ENCODE data around the gene SCAI.
A peak's percentile ranks its signal among the peaks of the same experiment; 100 is the strongest.
"Not testable (repeated sequence)": the region's sequence is repeated elsewhere in the genome, so short reads cannot be mapped to it uniquely, and the experiment has no call there.

The SCAI gene

DNA sequence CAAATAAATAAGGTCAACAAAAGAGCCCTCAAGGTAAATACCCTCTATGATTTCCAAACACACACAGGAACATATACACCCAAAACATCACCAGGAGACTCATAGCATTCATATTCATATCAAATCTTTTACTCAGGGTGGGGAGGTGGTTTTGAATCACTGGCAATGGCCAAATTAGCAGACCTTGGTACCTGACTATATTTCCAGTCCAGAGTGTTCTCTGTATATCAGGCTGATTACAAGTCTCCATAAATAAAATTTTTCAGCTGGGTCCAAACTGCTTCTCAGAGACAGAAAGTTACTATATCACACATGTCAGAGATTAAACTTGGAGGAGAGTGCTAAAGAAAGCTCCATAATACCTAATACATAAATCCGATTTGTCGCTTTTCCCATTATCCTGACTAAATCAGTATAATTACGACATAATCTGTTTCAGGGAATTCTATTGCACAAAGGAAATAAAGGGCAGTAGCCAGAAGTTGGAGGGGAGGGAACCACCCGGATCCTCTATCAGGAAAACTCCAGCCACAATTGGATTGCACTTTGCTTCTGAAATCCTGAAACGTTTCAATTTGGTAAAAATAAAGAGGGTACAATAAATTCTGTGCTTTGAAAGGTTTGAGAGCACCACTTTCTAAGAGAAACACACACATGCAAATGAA lies 195.5 kb downstream of the SCAI start:
- no peak for DNase-seq (ENCODE audit: low spot score)

- no peak for DNase-seq (ENCODE audit: low spot score)
These were observed 197.2 kb downstream of the SCAI start for GRCh38 chr9:124946167-124946566.

DNA sequence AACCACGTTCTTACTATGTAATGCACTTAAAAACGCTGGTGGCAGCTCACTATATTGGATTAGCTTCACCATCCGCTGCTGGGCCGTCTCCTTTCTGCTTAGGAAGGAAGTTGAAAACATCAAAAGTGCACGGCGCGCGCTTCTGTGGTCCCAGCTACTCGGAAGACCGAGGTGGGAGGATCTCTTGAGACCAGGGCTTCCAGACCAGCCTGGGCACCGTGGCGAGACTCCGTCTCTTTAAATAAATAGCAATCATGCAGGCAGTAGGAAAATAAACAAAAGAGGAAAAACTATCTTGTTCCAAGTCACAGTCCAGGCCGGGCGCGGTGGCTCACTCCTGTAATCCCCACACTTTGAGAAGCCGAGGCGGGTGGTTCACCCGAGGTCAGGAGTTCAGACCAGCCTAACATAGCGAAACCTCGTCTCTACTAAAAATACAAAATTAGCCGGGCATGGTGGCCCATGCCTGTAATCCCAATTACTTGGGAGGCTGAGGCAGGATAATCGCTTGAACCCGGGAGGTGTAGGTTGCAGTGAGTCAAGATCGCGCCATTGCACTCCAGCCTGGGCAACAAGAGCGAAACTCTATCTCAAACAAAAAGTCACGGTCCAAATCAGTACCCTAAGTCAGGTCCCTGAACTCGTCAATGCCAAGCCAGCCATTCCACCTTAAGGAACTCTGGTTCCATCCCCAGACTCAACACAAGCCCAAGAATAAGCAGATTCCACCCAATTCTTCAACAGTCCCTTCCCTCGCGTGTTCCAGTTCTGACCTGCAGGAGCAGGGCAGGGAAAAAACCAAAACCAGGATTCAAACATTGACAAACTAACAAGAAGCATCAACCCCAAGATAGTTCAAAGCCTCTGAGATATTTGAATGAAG lies 201.4 kb downstream of the SCAI start:
- DNase-seq (ENCODE audit: low spot score) = peak; percentile 67

DNA sequence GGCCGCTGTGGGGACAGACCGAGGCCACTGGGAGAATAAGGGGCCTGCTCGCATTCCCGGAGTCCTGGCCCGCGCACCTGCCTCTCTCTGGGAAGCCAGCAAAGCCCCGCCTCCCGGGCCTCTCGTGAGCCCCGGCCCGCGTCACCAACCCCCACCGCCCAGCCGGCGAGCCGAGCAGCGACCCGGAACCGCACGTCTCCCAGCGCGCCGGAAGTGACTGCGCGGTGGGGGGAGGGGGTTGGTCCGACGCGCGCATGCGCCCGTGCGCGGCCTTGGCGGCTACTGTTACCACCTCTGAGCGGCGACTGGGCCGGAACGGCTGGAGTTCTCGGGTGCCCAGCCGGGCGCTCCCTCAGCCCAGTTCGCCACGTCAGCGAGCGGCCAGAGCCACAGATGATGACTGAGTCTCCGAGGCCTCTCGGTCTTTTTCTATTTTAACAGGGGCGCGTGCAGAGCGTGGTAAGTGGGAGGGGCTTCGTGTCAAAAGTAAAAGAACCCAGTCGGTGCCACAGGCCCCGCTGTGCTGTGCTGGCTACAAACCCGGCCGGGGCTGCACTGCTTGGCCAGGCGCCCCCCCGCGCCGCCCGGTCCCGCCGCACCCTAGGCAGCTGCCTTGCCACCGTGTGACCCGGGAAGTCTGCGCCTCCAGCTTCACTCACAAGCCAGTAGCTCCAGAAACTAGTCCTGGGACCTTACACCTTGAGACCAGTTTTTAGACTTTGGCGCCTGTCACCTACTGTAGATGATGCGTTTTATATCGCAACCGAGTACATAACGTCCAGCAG lies 202.2 kb downstream of the SCAI start, which contains the start of gene GOLGA1:
TSS of gene GOLGA1 (minus strand) at position 190 of the 785 bp plus-strand sequence. CDS start 2,372 bp downstream, outside the sequence.
- peak; percentile 93 for DNase-seq (ENCODE audit: low spot score)

- DNase-seq (ENCODE audit: low spot score) = no peak
These were observed 202.8 kb downstream of the SCAI start for GRCh38 chr9:124940521-124940893.

GRCh38 chr9:124939944-124940343 lies 203.4 kb downstream of the SCAI start:
- no peak for DNase-seq (ENCODE audit: low spot score)

DNA sequence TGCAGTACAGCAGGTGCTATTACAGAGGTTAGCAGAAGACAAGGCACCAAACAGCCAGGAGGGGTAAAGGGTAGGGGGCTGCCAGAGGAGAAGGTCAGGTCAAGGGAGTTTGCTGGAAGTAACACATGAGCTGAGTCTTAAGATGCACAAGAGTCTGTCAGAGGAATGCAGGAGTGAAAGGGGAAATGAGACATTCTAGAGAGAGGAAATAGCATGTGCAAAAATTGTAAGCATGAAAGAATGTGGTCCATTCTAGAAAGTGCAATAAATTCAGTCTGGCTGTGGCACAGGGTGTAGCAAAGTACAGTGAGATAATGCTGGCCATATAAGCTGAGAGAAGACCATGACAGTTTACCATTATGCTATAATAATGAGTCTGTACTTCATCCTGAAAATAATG lies 209.0 kb downstream of the SCAI start:
- DNase-seq (ENCODE audit: low spot score) = no peak

GRCh38 chr9:124932333-124932732 lies 211.0 kb downstream of the SCAI start:
- no peak for DNase-seq (ENCODE audit: low spot score)

DNA sequence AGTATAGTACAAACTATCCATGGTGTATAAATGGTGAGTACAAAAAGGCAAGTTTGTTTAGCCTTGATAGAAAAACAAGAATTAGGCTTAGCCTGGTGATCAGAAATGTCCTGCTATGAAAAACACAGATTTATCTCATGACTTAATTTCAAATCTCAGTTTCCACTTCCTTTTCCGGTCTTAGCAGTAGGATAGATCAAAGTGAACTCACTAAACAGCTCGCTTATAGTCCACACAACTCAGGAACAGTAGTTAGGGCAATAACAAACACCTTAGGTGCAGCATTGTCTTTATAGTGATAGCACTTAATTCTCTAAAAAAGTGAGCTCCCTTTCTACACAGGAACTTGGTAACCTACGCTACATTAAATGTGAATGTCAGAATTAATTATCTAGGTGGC lies 213.9 kb downstream of the SCAI start:
- no peak for DNase-seq (ENCODE audit: low spot score)

- DNase-seq (ENCODE audit: low spot score) = no peak
These were observed 215.2 kb downstream of the SCAI start for GRCh38 chr9:124928116-124928515.

DNA sequence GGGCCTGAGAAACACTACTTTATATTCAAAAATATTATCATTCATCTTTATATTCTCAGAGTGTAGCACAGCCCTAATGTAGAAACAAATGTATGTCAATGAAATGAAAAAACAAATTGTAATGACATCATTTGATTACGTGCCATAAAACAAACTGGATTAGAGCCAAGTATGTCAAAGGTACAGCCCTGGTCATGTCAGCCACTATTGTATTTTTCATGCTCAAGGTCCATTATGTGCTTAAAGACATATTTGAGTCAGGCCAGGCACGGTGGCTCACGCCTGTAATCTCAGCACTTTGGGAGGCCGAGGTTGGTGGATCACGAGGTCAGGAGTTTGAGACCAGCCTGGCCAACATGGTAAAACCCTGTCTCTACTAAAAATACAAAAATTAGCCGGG lies 222.9 kb downstream of the SCAI start:
- not testable (repeated sequence) for DNase-seq (ENCODE audit: low spot score)

GRCh38 chr9:124914753-124915405 lies 228.4 kb downstream of the SCAI start:
- DNase-seq (ENCODE audit: low spot score) = no peak

- no peak for DNase-seq (ENCODE audit: low spot score)
These were observed 229.9 kb downstream of the SCAI start for GRCh38 chr9:124913378-124913777.

DNA sequence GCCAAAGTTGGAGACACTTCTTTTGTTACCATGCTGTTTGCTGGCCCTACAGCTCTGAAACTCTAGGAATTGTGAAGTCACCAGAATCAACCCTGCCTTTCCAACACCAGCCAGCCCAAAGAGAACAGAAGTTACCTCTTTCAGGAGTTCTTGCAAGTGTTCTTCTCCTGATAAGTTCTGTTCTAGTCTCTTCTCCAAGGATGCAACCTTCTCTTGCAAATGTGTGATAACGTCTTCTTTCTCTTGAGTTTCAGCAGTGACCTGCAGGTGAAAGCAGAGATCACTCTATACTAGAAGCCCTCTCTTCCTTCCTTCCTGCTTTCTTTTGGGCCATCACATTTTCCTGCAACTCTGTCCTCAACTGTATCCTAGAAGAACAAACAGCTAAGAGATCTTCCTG lies 231.6 kb downstream of the SCAI start:
- no peak for DNase-seq (ENCODE audit: low spot score)

- no peak for DNase-seq (ENCODE audit: low spot score)
These were observed 235.2 kb downstream of the SCAI start for GRCh38 chr9:124908098-124908497.

DNA sequence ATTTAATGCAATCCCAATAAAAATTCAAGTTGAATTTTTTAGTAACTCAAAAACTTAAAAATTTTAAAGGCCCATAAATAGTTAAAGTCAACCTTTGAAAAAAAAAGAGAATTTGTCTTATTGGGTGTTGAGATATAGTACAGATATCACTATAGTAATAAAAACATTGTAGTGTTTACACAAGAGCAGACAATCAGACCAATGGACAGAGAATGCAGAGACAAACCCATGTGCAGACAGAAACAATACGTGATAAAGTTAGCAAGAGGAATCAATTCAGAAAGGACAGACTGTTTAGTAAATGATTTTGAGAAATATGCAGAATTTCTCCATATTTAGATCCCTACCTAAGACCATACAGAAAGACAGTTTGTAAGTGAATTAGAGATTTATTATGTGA lies 236.4 kb downstream of the SCAI start:
- no peak for DNase-seq (ENCODE audit: low spot score)

DNA sequence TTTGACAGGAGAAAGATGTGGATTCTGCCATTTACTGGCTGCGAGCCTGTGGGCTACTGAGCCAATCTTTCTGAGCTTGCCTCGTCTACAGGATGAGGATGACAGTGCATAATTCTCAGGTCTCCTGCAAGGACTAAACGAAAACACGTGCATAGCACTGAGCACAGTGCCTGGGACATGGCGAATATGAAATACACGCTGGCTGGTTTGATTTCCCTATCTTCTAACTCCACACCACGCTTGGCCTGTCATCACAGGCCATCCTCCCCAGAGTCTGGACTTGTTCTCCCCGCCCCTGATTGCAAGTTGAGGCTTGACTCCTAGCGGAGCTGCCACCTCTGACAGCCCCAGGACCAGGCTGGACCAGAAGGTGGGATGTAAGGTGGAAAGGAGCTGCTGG lies 243.5 kb downstream of the SCAI start:
- DNase-seq (ENCODE audit: low spot score) = no peak

GRCh38 chr9:124897570-124898460 lies 245.5 kb downstream of the SCAI start:
- DNase-seq (ENCODE audit: low spot score) = no peak

DNA sequence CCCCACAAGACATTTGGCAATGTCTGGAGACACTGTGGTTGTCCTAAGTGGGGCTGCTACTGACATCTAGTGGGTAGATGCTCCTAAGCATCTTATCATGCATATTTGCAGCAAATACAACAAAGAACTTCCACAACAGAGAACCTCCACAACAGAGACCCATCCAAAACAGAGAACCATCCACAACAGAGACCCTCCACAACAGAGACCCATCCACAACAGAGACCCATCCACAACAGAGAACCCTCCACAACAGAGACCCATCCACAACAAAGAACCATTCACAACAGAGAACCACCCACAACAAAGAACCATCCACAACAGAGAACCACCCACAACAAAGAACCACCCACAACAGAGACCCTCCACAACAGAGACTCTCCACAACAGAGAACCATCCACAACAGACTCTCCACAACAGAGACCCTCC lies 248.6 kb downstream of the SCAI start:
- DNase-seq (ENCODE audit: low spot score) = peak; percentile 71

- no peak for DNase-seq (ENCODE audit: low spot score)
These were observed 249.1 kb downstream of the SCAI start for GRCh38 chr9:124894035-124894740.
